GM20000 (cell line): ENCODE data around the gene PPP4R2.

ENCODE experiments used
- DNase-seq: peaks from one replicate; pipeline ENCODE4 v3.0.0; 2012; ENCODE audit warnings: low spot score
- TF ChIP-seq, protein P1 (sequence below): IDR thresholded peaks from 2 replicates; pipeline ENCODE4 v1.5.1; 2012; ENCODE audit warnings: mild to moderate bottlenecking, control low read depth; ENCODE audit errors: extremely low read depth, missing control alignments

PPP4R2 gene

DNA sequence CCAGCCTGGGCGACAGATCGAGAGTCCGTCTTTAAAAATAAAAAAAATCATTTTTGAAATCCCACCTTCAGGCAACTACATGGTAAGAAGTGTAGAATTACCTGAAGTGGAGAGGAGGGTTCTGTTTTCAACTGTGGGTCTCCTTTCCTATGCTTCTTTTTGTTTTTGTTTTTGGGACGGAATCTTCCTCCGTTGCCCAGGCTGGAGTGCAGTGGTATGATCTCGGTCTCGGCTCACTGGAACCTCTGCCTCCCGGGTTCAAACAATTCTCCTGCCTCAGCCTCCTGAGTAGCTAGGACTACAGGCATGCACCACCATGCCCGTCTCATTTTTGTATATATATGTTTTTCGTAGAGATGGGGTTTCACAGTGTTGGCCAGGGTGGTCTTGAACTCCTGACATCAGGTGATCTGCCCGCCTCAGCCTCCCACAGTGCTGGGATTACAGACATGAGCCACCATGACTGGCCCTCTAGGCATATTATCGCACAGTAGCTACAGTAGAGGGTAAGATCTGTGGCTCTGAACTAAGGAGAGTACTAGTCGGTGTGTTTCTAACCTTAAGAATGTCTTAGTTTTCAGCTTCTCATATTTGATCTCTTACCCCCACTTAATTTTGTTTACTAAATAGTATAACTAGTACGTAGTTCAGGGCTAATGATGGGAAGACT is 73.3 kb downstream of the PPP4R2 start:
- DNase-seq, result no peak
- TF ChIP-seq, protein P1, sequence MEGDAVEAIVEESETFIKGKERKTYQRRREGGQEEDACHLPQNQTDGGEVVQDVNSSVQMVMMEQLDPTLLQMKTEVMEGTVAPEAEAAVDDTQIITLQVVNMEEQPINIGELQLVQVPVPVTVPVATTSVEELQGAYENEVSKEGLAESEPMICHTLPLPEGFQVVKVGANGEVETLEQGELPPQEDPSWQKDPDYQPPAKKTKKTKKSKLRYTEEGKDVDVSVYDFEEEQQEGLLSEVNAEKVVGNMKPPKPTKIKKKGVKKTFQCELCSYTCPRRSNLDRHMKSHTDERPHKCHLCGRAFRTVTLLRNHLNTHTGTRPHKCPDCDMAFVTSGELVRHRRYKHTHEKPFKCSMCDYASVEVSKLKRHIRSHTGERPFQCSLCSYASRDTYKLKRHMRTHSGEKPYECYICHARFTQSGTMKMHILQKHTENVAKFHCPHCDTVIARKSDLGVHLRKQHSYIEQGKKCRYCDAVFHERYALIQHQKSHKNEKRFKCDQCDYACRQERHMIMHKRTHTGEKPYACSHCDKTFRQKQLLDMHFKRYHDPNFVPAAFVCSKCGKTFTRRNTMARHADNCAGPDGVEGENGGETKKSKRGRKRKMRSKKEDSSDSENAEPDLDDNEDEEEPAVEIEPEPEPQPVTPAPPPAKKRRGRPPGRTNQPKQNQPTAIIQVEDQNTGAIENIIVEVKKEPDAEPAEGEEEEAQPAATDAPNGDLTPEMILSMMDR, result no peak

GRCh38 chr3:73070675-73071575 is 74.3 kb downstream of the PPP4R2 start:
- DNase-seq, result no peak
- TF ChIP-seq, protein P1, result no peak

- no peak for DNase-seq
These were observed 75.3 kb downstream of the PPP4R2 start for GRCh38 chr3:73071952-73072351.

DNA sequence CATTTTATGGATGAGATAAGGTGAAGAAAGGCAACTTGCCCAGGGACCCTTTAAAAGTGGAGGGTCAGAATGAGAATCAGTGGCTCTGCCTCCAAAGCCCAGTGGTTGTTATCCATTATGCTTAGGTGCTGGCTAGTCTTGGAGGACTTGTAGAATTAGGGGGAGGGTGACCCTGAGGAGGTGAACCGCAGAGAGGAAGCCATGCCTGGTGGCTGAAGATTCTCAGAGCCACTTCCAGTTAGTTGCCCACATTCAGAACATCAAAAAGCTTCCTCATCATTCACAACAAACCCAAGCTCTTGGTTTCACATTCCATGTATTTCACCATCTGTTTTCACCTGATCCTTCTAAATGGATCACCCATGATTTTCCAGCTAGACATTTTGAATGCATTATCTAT is 76.0 kb downstream of the PPP4R2 start:
- TF ChIP-seq, protein P1, result no peak
- no peak for DNase-seq

More at GRCh38 chr3:73071952-73072351, 75.3 kb downstream of the PPP4R2 start:
- TF ChIP-seq, protein P1, result no peak

DNA sequence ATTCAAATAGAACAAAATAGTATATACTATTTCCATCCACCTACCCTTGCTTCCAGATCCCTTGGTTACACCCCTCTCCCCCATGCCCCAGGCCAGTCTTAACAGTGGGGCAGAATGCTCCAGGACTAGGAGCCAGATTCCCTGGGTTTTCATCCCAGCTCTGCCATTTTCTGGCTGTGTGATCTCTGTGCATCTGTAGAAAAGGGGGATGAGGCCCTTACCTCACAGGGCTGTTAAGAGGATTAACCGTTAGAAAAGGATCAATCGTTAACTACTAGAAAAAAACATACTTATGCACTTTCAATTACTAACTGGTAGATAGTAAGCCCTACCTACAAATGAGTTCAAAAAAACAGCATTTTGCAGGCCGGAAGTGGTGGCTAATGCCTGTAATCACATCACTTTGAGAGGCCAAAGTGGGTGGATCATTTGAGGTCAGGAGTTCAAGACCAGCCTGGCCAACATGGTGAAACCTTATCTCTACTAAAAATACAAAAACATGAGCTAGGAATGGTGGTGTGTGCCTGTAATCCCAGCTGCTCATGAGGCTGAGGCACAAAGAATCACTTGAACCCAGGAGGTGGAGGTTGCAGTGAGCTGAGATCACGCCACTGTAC is 76.6 kb downstream of the PPP4R2 start:
- no peak for DNase-seq
- TF ChIP-seq, protein P1, result no peak

GRCh38 chr3:73074781-73075180 is 78.2 kb downstream of the PPP4R2 start:
- DNase-seq, result no peak
- TF ChIP-seq, protein P1, result no peak

DNA sequence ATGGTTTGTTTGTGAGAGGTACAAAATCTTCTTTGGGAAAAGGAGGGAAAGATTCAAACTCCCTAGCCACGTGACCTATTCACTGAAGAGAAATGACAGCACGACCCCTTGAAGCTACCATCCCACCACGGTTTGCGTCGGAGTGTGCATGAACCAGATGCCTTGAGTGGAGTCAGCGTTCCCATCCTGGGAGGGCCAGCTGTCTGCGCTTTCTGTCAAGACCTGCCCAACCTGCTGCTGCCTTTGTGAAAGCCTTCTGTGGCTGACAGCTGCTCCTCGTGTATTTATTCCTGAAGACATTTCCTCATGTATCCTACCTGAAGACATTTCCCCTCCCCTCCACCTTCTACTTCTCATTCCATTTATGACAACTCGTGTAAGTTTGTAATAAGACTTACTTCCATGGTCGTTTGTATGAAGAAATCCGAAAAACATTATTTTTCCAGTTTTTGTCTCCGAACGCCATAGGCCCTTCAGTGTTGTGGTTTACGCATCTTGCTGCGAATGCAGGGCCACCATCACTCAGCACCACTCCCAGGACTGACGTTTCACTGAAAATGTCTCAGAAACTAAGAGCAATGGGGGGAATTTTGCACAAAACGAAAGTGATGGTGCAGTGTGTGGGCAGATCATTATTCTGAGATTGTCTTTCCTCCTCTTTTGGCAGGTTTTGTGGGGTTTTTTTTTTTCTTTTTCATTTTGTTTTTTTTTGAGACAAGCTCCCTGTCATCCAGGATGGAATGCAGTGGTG is 83.8 kb downstream of the PPP4R2 start:
- TF ChIP-seq, protein P1, result no peak

More for the DNA sequence above, 83.8 kb downstream of the PPP4R2 start:
- DNase-seq, result peak; percentile 53
